ENCODE measurements around the gene FDPS. TPM values are rescaled to one million over a fixed set of nuclear protein-coding genes. Genes with fewer than 3 reads are reported as not detected.

Gene FDPS
- total RNA-seq, 4 donors from 2014 or later: 71.2 to 125 (median 81.0) TPM

GRCh38 chr1:155272466-155273342 lies 36.0 kb upstream of the FDPS start:
- no peaks in the 10 kb centered on the region for H3K9me3 ChIP-seq
- 4 to 8% methylated on average over 13 to 25 of the region's 44 CpGs for WGBS, 2 donors (ENCODE audit: low coverage in 1 of 2)
- ATAC-seq: peak; percentile 54
- peaks cover 0 to 56% (median 23%) of the 10 kb centered on the region in 3 donors for H3K4me1 ChIP-seq
- H3K27me3 ChIP-seq: no peaks in the 10 kb centered on the region
- TF ChIP-seq POLR2A (IDR thresholded peaks at IDR 0.05): no peak
- no peak for TF ChIP-seq EP300 (IDR thresholded peaks at IDR 0.05)
- TF ChIP-seq CTCF (IDR thresholded peaks at IDR 0.05): no peak
- peak overlapping the region; percentile 91 to 94 for H3K4me3 ChIP-seq
- H3K36me3 ChIP-seq: peaks cover 8 to 36% of the 10 kb centered on the region in 2 donors
- H3K27ac ChIP-seq: peak overlapping the region; percentile 91 to 99 (median 95)

GRCh38 chr1:155273343-155274245 lies 35.1 kb upstream of the FDPS start, which contains the start of gene CLK2:
TSS of gene CLK2 (minus strand) at chr1:155273504. CDS start at chr1:155270977, 2,527 bp downstream.
- Histone ChIP-seq H3K9me3 (no peaks in the 10 kb centered on the region), H3K4me3 (peak within 1 kb of the TSS; percentile 91 to 94), H3K27ac (peak within 1 kb of the TSS; percentile 91 to 99 (median 95)), H3K27me3 (no peaks in the 10 kb centered on the region), H3K4me1 (peaks cover 0 to 65% (median 32%) of the 10 kb centered on the region in 3 donors), H3K36me3 (peaks cover 6 to 27% of the 10 kb centered on the region in 2 donors)
- peak; percentile 92 for ATAC-seq
- WGBS, 2 donors (ENCODE audit: low coverage in 1 of 2): 46 to 55% methylated on average over 3 to 15 of the region's 61 CpGs
- TF ChIP-seq CTCF (IDR thresholded peaks at IDR 0.05) (peak in 1 of 4 experiments; percentile 13), POLR2AphosphoS5 (IDR thresholded peaks at IDR 0.05) (peak; percentile 96), POLR2A (IDR thresholded peaks at IDR 0.05) (peak; percentile 73 to 75), EP300 (IDR thresholded peaks at IDR 0.05) (no peak)

GRCh38 chr1:155277070-155277901 lies 31.4 kb upstream of the FDPS start, which contains the start of gene HCN3:
TSS of gene HCN3 (plus strand) at chr1:155277463. CDS start at chr1:155277591, 128 bp downstream.
- TF ChIP-seq POLR2AphosphoS5 (IDR thresholded peaks at IDR 0.05) (peak; percentile 31), POLR2A (IDR thresholded peaks at IDR 0.05) (no peak), CTCF (IDR thresholded peaks at IDR 0.05) (peak in 3 of 4 experiments; percentile 54 to 87 (median 72))
- no peaks in the 10 kb centered on the region for H3K27me3 ChIP-seq
- 0% methylated on average over 9 to 18 of the region's 68 CpGs for WGBS, 2 donors (ENCODE audit: low coverage in 1 of 2)
- H3K4me3 ChIP-seq: peak within 1 kb of the TSS; percentile 55 to 78
- H3K36me3 ChIP-seq: no peaks in the 10 kb centered on the region
- ATAC-seq: peak; percentile 90
- H3K4me1 ChIP-seq: peaks cover 0 to 37% (median 20%) of the 10 kb centered on the region in 3 donors
- H3K9me3 ChIP-seq: no peaks in the 10 kb centered on the region
- peak within 1 kb of the TSS; percentile 10 to 83 (median 80) for H3K27ac ChIP-seq

GRCh38 chr1:155277902-155278688 lies 30.6 kb upstream of the FDPS start:
- Histone ChIP-seq H3K27ac (peak overlapping the region in 3 of 4 donors; percentile 80 to 83 (median 81)), H3K27me3 (no peaks in the 10 kb centered on the region), H3K9me3 (no peaks in the 10 kb centered on the region), H3K4me3 (peak overlapping the region; percentile 55 to 78), H3K4me1 (peaks cover 0 to 31% (median 18%) of the 10 kb centered on the region in 3 donors), H3K36me3 (peaks cover 0 to 6% of the 10 kb centered on the region in 2 donors)
- TF ChIP-seq POLR2A (IDR thresholded peaks at IDR 0.05): no peak
- no peak for TF ChIP-seq POLR2AphosphoS5 (IDR thresholded peaks at IDR 0.05)
- peak in 2 of 4 experiments; percentile 15 to 26 for TF ChIP-seq CTCF (IDR thresholded peaks at IDR 0.05)
- ATAC-seq: peak; percentile 1
- 0 to 4% methylated on average over 4 to 6 of the region's 29 CpGs for WGBS, 2 donors (ENCODE audit: low coverage in 1 of 2)
